Measurements from ENCODE around the gene TBCA.

DNA sequence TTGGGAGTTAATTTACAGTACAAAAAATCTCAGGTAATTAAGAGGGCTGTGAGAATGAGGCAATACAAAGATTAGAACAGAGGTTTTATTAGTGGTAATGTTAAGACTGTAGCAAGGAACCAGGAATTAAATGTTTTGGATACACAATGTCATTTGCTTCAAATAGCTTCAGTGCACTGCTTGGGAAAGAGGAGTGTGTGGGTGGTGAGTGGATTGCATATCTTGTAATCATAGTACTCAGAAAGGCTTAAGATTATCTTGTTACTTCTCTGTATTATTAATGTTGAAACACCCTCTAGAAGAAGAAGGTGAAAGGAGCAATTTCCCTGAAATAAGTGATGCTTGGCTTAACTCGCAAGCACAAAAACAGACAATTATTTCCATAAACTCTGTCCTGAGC is 21.0 kb upstream of the TBCA start:
- TF ChIP-seq, protein P1, sequence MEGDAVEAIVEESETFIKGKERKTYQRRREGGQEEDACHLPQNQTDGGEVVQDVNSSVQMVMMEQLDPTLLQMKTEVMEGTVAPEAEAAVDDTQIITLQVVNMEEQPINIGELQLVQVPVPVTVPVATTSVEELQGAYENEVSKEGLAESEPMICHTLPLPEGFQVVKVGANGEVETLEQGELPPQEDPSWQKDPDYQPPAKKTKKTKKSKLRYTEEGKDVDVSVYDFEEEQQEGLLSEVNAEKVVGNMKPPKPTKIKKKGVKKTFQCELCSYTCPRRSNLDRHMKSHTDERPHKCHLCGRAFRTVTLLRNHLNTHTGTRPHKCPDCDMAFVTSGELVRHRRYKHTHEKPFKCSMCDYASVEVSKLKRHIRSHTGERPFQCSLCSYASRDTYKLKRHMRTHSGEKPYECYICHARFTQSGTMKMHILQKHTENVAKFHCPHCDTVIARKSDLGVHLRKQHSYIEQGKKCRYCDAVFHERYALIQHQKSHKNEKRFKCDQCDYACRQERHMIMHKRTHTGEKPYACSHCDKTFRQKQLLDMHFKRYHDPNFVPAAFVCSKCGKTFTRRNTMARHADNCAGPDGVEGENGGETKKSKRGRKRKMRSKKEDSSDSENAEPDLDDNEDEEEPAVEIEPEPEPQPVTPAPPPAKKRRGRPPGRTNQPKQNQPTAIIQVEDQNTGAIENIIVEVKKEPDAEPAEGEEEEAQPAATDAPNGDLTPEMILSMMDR (conservative IDR thresholded peaks at IDR 0.05; ENCODE audit: low read length): no peak
- TF ChIP-seq EZH2phosphoT487 (IDR thresholded peaks at IDR 0.05; ENCODE audit: borderline replicate concordance, low read depth, low read length): no peak
